Stimulated activated CD8-positive, alpha-beta memory T cell treated with anti-CD3 and anti-CD28 coated beads, Interleukin-15, amount 100 ng/mL, for 24 hours (primary cell): ENCODE measurements around the gene MYOZ3.

Experiments used
- DNase-seq: peaks from one replicate; pipeline ENCODE4 v3.0.0-alpha.2; 2020; ENCODE audit warnings: low read depth

MYOZ3 gene

DNA sequence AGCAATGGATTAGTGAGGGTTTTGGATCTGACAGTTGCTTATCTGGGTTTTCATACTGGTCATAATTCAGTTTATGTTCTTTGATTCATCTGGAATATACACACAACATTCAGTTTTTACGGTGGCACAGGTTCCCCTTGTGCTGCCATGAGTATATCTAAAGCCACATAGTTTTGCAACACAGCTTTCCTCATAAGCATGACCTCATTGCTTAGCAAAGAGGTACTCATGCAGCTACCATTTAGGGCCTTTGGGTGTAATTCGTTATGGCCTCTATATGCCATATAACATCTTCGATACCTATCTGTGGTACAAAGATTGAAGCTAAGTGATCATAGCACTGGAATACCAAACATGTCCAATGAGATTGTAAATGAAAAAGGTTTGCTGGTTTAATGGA is 42.7 kb downstream of the MYOZ3 start:
- no peak for DNase-seq

GRCh38 chr5:150706776-150707390 is 45.8 kb downstream of the MYOZ3 start:
- DNase-seq, result no peak

DNA sequence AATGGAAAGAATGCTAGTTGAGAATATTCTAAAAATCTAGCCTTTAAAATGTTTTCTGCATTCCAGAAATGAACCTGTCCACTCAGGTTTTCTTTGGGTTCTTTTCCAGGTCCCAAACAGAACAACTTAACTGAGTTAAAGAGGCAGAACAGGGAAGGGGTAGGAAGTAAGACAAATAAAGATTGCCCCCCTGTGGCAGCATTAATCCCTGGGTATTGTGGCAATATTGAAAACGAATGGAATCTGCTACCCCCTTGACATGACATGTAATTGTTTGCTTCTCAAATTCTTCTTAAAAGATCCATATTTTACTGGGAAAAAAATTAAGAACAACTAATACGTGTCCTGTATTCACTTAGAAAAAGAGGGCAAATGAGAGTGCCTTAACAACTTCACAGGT is 49.1 kb downstream of the MYOZ3 start:
- no peak for DNase-seq

DNA sequence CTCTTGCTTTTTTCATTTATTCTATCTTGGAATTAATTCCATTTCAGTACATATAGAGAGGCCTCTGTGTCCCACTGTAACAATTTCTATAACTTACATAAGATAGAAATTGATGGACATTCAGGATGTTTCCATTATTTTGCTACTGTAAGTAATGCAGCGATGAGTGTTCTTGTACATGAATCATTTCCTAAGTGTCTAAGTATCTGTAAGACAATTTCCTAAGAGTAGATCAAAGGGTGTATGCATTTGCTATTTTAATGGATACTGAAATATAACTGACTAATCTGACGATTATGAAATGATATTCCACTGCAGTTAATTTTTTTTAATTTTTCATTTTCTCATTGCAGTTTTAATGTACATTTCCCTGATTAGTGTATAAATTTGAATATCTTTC is 62.8 kb downstream of the MYOZ3 start:
- no peak for DNase-seq
